ENCODE measurements around the gene SDK1.

SDK1 gene

GRCh38 chr7:3984456-3984855 is 683.4 kb downstream of the SDK1 start:
- H3K9me3 ChIP-seq (ENCODE audit: control insufficient read depth, insufficient read depth, low read depth, low read length) = no peaks in the 10 kb centered on the region
- H3K27ac ChIP-seq (ENCODE audit: extremely low read depth, low read depth, low read length) = no peak overlapping the region
- no peak for TF ChIP-seq KLF17 (tag by site-specific recombination; IDR thresholded peaks at IDR 0.05)
- no peak for TF ChIP-seq ZNF692 (tag by site-specific recombination; IDR thresholded peaks at IDR 0.05)
- no peak for TF ChIP-seq KLF9 (tag by site-specific recombination; IDR thresholded peaks at IDR 0.05; ENCODE audit: low read depth)
- no peak for TF ChIP-seq FEZF1 (tag by site-specific recombination; IDR thresholded peaks at IDR 0.05)
- TF ChIP-seq ZNF311 (tag by site-specific recombination; IDR thresholded peaks at IDR 0.05; ENCODE audit: borderline replicate concordance) = no peak
- TF ChIP-seq GLI4 (tag by site-specific recombination; IDR thresholded peaks at IDR 0.05) = no peak
- TF ChIP-seq ZNF449 (tag by site-specific recombination; IDR thresholded peaks at IDR 0.05) = no peak
- no peak for TF ChIP-seq ZNF621 (tag by site-specific recombination; IDR thresholded peaks at IDR 0.05)
- TF ChIP-seq ZNF354C (tag by site-specific recombination; IDR thresholded peaks at IDR 0.05; ENCODE audit: borderline replicate concordance, low read depth) = no peak
- TF ChIP-seq ZNF2 (tag by site-specific recombination; IDR thresholded peaks at IDR 0.05) = no peak
- no peaks in the 10 kb centered on the region for H3K4me1 ChIP-seq (ENCODE audit: control insufficient read depth, insufficient read depth, low read length)
- H3K36me3 ChIP-seq (ENCODE audit: control insufficient read depth in 2 of 2, insufficient read depth in 1 of 2, low read length in 2 of 2) = peaks cover 0 to 2% of the 10 kb centered on the region in 2 experiments; a peak in 1 of 3 replicates
- H3K4me3 ChIP-seq (ENCODE audit: low read depth, low read length) = no peak overlapping the region
- POLR2A ChIA-PET = no interaction called here
- CTCF ChIA-PET = no interaction called here

- H3K4me3 ChIP-seq (ENCODE audit: low read depth, low read length) = no peak overlapping the region
- peaks cover 0 to 2% of the 10 kb centered on the region in 2 experiments; a peak in 1 of 3 replicates for H3K36me3 ChIP-seq (ENCODE audit: control insufficient read depth in 2 of 2, insufficient read depth in 1 of 2, low read length in 2 of 2)
- POLR2A ChIA-PET = no interaction called here
- CTCF ChIA-PET = no interaction called here
- no peak for TF ChIP-seq ZNF626 (tag by site-specific recombination; IDR thresholded peaks at IDR 0.05)
- no peak for TF ChIP-seq REST (tag by site-specific recombination; IDR thresholded peaks at IDR 0.05)
- TF ChIP-seq ZNF18 (tag by site-specific recombination; IDR thresholded peaks at IDR 0.05) = no peak
- TF ChIP-seq ZNF350 (tag by site-specific recombination; IDR thresholded peaks at IDR 0.05) = no peak
- TF ChIP-seq ZNF416 (tag by site-specific recombination; IDR thresholded peaks at IDR 0.05) = no peak
- TF ChIP-seq SCRT2 (tag by site-specific recombination; IDR thresholded peaks at IDR 0.05) = no peak
- TF ChIP-seq ZEB2 (tag by site-specific recombination; IDR thresholded peaks at IDR 0.05) = no peak
- TF ChIP-seq ZNF223 (tag by site-specific recombination; IDR thresholded peaks at IDR 0.05) = no peak
- TF ChIP-seq ZNF488 (tag by site-specific recombination; IDR thresholded peaks at IDR 0.05) = no peak
- no peak for TF ChIP-seq ZNF112 (tag by site-specific recombination; IDR thresholded peaks at IDR 0.05)
- TF ChIP-seq ZNF133 (tag by site-specific recombination; IDR thresholded peaks at IDR 0.05) = no peak
- no peak for TF ChIP-seq MZF1 (tag by site-specific recombination; IDR thresholded peaks at IDR 0.05; ENCODE audit: borderline replicate concordance)
- TF ChIP-seq ZBTB1 (tag by site-specific recombination; IDR thresholded peaks at IDR 0.05) = no peak
- no peak for TF ChIP-seq ZBTB17 (tag by site-specific recombination; IDR thresholded peaks at IDR 0.05)
- TF ChIP-seq ZSCAN30 (tag by site-specific recombination; IDR thresholded peaks at IDR 0.05) = no peak
- no peak for TF ChIP-seq ZNF707 (tag by site-specific recombination; IDR thresholded peaks at IDR 0.05)
- H3K4me1 ChIP-seq (ENCODE audit: control insufficient read depth, insufficient read depth, low read length) = no peaks in the 10 kb centered on the region
- H3K27ac ChIP-seq (ENCODE audit: extremely low read depth, low read depth, low read length) = no peak overlapping the region
- no peaks in the 10 kb centered on the region for H3K9me3 ChIP-seq (ENCODE audit: control insufficient read depth, insufficient read depth, low read depth, low read length)
Observed at GRCh38 chr7:3986927-3987326, 685.9 kb downstream of the SDK1 start.

All from HEK293 (cell line).